Esophagus muscularis mucosa (tissue), 4 donors: ENCODE measurements around the gene MYO9B.

Experiments used
- EP300 ChIP-seq: sonication (generic); formaldehyde crosslinking; IDR thresholded peaks from one replicate; pipeline ENCODE4 v1.6.1; 2017; ENCODE audit warnings: antibody characterized with exemption
- POLR2AphosphoS5 ChIP-seq, 2 donors: sonication (generic); formaldehyde crosslinking; IDR thresholded peaks; one replicate each; pipeline ENCODE4 v1.6.1; 2017; ENCODE audit warnings: antibody characterized with exemption in 2 of 2
- TF ChIP-seq, protein P1 (sequence below), 3 experiments: fragments of 200-600 bp in 2 of 3; fragments of 450-650 bp in 1 of 3; sonication (generic) in 2 of 3; IDR thresholded peaks; one replicate each; pipeline ENCODE4 v1.5.1; 2017 to 2019; ENCODE audit warnings: antibody characterized with exemption in 3 of 3, mild to moderate bottlenecking in 2 of 3, moderate library complexity in 1 of 3

DNA sequence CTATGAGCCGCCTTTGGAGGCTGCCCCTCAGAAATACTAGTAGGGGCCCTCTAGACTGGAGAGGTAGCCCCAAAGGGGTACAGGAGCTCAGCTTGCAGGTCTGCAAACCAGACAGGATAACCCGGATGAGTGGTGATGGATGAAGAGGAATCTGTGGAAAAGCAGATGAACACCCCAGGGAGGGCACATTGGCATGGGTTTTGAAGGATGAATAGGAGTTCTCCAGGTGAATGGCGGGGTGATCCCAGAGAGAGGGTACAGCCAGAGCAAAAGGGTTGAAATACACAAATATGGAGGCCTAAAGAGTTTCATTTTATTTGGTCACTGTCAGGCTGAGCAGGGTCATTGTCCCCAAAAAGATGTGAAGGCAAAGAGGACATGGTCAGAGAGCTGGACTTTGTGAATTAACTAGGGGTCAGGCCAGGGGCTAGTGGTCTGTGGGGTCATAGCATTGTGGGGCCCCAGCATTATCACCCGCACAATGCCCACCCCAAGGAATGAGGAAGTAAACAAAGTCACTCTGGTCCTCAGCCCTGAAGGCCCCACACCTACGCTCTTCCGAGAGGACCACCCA lies 165.3 kb downstream of the MYO9B start:
- TF ChIP-seq EP300, result no peak
- TF ChIP-seq, protein P1, sequence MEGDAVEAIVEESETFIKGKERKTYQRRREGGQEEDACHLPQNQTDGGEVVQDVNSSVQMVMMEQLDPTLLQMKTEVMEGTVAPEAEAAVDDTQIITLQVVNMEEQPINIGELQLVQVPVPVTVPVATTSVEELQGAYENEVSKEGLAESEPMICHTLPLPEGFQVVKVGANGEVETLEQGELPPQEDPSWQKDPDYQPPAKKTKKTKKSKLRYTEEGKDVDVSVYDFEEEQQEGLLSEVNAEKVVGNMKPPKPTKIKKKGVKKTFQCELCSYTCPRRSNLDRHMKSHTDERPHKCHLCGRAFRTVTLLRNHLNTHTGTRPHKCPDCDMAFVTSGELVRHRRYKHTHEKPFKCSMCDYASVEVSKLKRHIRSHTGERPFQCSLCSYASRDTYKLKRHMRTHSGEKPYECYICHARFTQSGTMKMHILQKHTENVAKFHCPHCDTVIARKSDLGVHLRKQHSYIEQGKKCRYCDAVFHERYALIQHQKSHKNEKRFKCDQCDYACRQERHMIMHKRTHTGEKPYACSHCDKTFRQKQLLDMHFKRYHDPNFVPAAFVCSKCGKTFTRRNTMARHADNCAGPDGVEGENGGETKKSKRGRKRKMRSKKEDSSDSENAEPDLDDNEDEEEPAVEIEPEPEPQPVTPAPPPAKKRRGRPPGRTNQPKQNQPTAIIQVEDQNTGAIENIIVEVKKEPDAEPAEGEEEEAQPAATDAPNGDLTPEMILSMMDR (IDR thresholded peaks at IDR 0.05), result no peak
- TF ChIP-seq POLR2AphosphoS5 (IDR thresholded peaks at IDR 0.05), result no peak
